Activated naive CD8-positive, alpha-beta T cell treated with anti-CD3 and anti-CD28 coated beads, Interleukin-2, amount 50 U/mL, for 24 hours (primary cell): ENCODE results near the gene GPR132.

Experiments
- ATAC-seq: fragments of 150-1000 bp; cut with Tn5 transposase; one replicate; pipeline ENCODE4 v1.10.0; 2021
- DNase-seq: peaks from one replicate; pipeline ENCODE4 v3.0.0; 2021
- H3K27ac Mint-ChIP-seq: one replicate; pipeline ENCODE4 v1.8.0; 2021; ENCODE audit warnings: mild to moderate bottlenecking, mixed read lengths
- H3K27me3 Mint-ChIP-seq: one replicate; pipeline ENCODE4 v1.8.0; 2021; ENCODE audit warnings: mixed read lengths
- H3K36me3 Mint-ChIP-seq: one replicate; pipeline ENCODE4 v1.8.0; 2021; ENCODE audit warnings: low read depth, mixed read lengths
- H3K4me1 Mint-ChIP-seq: one replicate; pipeline ENCODE4 v1.8.0; 2021; ENCODE audit warnings: mixed read lengths
- H3K4me3 Mint-ChIP-seq: one replicate; pipeline ENCODE4 v1.8.0; 2021; ENCODE audit warnings: mild to moderate bottlenecking, moderate library complexity, mixed read lengths
- H3K9me3 Mint-ChIP-seq: one replicate; pipeline ENCODE4 v1.8.0; 2021; ENCODE audit warnings: mixed read lengths

The GPR132 gene

DNA sequence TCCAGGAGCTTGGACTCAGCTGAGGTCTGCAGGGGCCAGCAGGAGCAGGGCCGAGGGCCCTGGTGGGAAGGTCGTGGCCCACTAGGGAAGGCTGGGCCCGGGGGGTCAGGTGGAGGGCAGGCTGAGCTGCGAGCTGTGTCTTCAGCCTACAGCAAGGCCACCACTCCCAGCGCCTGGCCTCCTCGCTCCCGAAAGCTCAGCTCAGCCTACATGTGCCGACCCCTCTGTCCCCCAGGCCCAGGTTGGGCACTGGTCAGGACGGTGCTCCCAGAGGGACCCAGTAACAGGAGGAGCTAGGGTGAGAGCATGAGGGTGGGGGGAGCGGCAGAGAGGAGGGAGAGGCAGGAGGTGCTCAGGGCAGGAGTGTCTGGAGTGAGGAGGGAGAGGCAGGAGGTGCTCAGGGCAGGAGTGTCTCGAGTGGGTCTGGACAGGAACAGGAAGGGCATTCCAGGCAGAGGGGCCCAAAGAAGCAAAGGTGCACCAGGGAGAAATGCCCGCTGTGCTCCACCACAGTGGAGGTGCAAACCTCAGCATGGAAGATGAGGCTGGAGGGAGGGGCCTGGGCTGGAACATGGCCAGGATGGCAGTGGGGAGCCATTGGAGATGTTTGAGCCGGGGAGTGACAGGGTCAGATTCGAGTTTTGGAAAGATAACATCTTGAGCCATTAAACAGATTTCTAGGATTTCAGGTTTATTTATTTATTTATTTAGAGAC, 29.1 kb upstream of the GPR132 start:
- no peak for ATAC-seq

GRCh38 chr14:105093431-105094192, 28.4 kb upstream of the GPR132 start:
- Mint-ChIP-seq H3K4me3 (peak overlapping the region; percentile 64), H3K27ac (no peak overlapping the region), H3K27me3 (peaks cover 3% of the 10 kb centered on the region), H3K9me3 (no peaks in the 10 kb centered on the region), H3K36me3 (no peaks in the 10 kb centered on the region), H3K4me1 (peaks cover 12% of the 10 kb centered on the region)
- ATAC-seq: peak; percentile 72
- peak; percentile 88 for DNase-seq

More for the DNA sequence above, 29.1 kb upstream of the GPR132 start:
- H3K27ac Mint-ChIP-seq: no peak overlapping the region
- no peak for DNase-seq
- no peaks in the 10 kb centered on the region for H3K9me3 Mint-ChIP-seq
- peaks cover 12% of the 10 kb centered on the region for H3K4me1 Mint-ChIP-seq
- no peaks in the 10 kb centered on the region for H3K36me3 Mint-ChIP-seq
- peaks cover 6% of the 10 kb centered on the region for H3K27me3 Mint-ChIP-seq
- H3K4me3 Mint-ChIP-seq: peak overlapping the region; percentile 64

GRCh38 chr14:105093038-105093430, 27.8 kb upstream of the GPR132 start:
- no peaks in the 10 kb centered on the region for H3K9me3 Mint-ChIP-seq
- ATAC-seq (peak; percentile 23), DNase-seq (peak; percentile 70)
- H3K4me3 Mint-ChIP-seq: peak overlapping the region; percentile 67
- H3K27me3 Mint-ChIP-seq: peaks cover 5% of the 10 kb centered on the region
- no peak overlapping the region for H3K27ac Mint-ChIP-seq
- H3K4me1 Mint-ChIP-seq: peaks cover 15% of the 10 kb centered on the region
- no peaks in the 10 kb centered on the region for H3K36me3 Mint-ChIP-seq

DNA sequence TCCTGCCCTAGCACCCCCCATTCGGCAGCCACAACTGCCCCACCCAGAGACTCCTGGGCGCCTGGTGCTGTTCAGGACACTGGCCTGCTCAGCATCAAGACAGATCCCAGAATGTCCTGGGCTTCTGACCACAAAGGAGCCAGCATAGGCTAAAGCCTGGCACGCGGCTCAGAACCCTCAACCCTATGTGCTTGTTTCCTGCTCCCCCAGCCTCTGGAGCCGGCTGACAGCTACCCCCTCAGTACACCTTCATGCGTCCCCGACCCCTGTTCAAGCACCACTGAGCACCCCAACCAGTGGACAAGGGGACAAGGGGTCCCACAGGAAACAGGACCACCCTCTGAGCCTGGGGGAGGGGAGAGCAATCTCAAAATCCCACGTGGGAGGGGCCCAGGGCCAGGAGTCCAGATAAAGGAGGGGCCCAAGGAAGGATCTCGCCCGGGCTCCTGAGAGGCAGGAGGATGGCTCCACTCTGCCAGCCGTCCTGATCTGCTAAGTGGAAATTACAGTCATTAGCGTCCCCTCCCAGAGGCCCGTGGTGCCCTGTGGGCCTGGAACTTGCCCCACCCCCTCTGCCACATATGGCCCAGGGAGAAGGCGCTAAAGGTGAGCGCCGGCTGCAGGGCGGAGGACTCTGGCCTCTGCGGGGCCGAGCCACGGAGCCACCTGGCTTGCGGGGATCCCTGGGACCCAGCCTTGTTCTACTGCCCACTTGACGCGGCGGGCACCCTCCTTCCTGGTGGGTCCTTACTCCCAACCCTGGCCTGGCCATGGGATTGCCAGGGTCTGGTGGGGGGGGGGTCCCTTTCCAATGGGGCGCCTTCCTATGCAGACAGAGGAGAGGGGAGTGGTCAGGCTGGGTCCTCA, 27.2 kb upstream of the GPR132 start:
- peaks cover 5% of the 10 kb centered on the region for H3K27me3 Mint-ChIP-seq
- ATAC-seq (no peak), DNase-seq (no peak)
- no peaks in the 10 kb centered on the region for H3K9me3 Mint-ChIP-seq
- peaks cover 18% of the 10 kb centered on the region for H3K4me1 Mint-ChIP-seq
- no peaks in the 10 kb centered on the region for H3K36me3 Mint-ChIP-seq
- H3K4me3 Mint-ChIP-seq: peak overlapping the region; percentile 67
- no peak overlapping the region for H3K27ac Mint-ChIP-seq

DNA sequence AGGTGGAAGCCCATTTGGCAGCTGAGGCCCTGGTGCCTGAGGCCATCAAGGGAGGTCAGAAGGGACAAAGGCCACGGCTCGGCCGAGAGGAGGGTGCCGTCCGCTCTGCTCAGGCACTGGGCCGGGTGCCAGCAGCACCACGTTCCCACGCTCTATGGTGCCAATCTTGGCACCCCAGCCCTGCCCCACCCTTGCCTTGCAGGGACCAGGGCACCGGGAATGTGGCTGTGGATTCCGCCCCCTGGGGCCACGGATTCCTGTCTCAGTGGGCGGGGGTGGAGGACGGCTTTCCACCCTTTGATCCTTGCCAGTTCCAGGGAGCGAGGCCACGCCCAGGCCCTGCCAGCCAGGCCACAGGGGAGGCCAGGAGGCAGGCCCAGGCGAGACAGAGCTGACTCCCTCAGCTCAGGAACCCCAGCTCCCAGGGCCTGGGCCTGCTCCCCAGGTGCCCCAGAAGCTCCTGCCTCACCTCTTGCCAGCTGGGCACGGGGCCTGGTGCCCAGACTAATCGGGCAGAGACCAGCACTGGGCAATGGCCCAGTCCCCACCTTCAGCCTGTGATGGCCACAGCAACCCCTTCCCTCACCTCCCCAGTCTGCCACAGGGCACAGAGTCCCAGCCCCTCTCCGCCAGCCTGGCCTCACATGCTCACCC, 26.4 kb upstream of the GPR132 start:
- H3K27ac Mint-ChIP-seq: no peak overlapping the region
- H3K4me3 Mint-ChIP-seq: no peak overlapping the region
- DNase-seq (no peak), ATAC-seq (no peak)
- peaks cover 21% of the 10 kb centered on the region for H3K4me1 Mint-ChIP-seq
- no peaks in the 10 kb centered on the region for H3K36me3 Mint-ChIP-seq
- H3K27me3 Mint-ChIP-seq: peaks cover 5% of the 10 kb centered on the region
- no peaks in the 10 kb centered on the region for H3K9me3 Mint-ChIP-seq

DNA sequence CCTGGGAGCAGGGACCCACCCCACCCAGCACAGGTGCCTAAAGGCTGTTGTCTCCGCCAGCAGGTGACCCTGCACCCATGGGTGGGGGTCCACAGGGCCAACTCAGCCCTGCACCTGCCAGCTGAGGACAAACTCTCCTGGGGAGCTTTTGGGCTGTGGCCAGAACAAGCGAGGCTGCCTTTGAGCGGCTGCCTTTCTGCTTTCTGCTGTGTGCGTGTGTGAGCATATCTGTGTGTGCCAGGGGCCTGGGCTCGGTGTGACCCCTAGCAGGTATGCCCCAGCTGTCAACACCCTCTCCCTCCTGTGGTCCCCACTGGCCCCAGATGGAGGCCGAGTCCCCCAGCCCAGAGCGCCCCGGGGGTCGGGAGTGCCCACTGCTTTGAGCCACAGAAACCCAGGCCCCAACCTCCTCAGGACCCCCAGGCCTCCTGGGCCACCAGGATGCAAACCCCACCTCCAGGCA, 25.9 kb upstream of the GPR132 start:
- H3K27ac Mint-ChIP-seq: no peak overlapping the region
- DNase-seq (no peak), ATAC-seq (no peak)
- H3K4me1 Mint-ChIP-seq: peaks cover 25% of the 10 kb centered on the region
- H3K4me3 Mint-ChIP-seq: no peak overlapping the region
- H3K36me3 Mint-ChIP-seq: no peaks in the 10 kb centered on the region
- H3K27me3 Mint-ChIP-seq: peaks cover 3% of the 10 kb centered on the region
- no peaks in the 10 kb centered on the region for H3K9me3 Mint-ChIP-seq

DNA sequence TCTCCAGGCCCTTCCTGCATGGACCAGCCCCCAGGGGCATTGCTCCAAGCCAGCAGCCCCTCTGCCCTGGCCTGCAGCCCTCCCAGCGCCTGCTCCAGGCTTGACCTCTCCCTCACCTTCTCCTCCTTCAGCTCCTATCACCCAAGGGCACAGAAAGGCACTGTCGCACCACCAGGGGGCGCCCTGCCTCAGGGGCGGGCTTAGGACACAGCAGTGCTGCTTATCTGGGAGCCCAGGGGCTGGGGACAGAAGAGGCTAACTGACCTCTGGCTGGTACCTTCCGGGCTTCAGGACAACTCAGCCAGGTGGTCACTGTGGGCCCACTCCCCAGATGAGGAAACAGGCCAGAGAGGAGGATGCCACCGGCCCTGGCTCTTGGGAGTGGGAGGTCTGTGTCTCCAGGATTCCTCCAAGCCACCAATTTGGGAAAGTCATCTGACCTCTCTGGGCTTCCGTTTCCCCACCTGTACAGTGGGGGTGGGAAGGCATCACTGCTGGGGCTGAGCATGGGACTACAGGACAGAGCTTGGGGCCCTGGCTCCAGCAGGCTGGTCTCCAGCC, 25.3 kb upstream of the GPR132 start:
- DNase-seq (peak; percentile 95), ATAC-seq (peak; percentile 48)
- no peaks in the 10 kb centered on the region for H3K36me3 Mint-ChIP-seq
- no peaks in the 10 kb centered on the region for H3K9me3 Mint-ChIP-seq
- H3K4me1 Mint-ChIP-seq: peaks cover 31% of the 10 kb centered on the region
- H3K27ac Mint-ChIP-seq: no peak overlapping the region
- peaks cover 3% of the 10 kb centered on the region for H3K27me3 Mint-ChIP-seq
- no peak overlapping the region for H3K4me3 Mint-ChIP-seq

DNA sequence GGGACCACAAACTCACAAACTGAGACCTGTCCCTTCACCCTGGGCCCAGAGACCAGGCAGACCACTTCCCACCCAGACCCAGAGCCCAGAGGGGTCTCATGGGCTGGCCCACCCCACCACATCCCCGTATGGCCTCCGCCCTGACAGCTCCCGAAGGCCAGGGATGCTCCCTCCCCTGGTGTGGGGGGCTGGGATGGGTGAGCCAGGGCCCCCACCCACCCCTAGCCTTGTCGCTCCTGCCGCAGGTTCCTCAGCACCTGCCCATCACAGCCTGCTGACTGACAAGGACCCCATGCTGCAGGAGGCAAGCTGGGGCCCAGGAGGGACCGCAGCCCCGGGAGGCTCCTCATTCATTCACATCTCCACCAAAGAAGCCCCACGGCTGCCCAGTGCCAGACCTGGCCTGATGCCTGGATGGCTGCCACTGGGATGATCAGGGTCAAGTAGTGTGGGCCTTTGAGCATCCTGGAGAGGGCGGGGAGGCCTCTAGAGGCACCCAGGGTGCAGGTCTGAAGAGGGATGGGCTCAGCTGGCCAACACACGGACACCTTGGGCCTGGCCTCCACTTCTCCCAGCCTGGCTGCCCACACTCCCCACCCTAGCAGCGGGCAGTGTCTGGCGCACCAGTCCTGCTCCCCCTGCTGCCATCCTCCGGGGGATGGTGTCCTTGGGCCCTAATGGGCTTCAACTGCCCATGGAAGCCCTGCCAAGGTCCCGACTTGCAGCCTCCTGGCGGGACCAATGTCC, 24.7 kb upstream of the GPR132 start:
- no peak for ATAC-seq
- Mint-ChIP-seq H3K27ac (no peak overlapping the region), H3K27me3 (peaks cover 3% of the 10 kb centered on the region), H3K36me3 (no peaks in the 10 kb centered on the region), H3K4me1 (peaks cover 32% of the 10 kb centered on the region), H3K4me3 (no peak overlapping the region), H3K9me3 (no peaks in the 10 kb centered on the region)
- no peak for DNase-seq

- Mint-ChIP-seq H3K9me3 (no peaks in the 10 kb centered on the region), H3K4me1 (peaks cover 25% of the 10 kb centered on the region)
Observed at GRCh38 chr14:105088812-105089745, 23.8 kb upstream of the GPR132 start.

GRCh38 chr14:105087963-105088811, 23.0 kb upstream of the GPR132 start:
- ATAC-seq: no peak
- peak overlapping the region; percentile 59 for H3K4me3 Mint-ChIP-seq
- H3K27ac Mint-ChIP-seq: no peak overlapping the region
- DNase-seq: no peak
- peaks cover 23% of the 10 kb centered on the region for H3K4me1 Mint-ChIP-seq
- no peaks in the 10 kb centered on the region for H3K9me3 Mint-ChIP-seq
- H3K27me3 Mint-ChIP-seq: peaks cover 3% of the 10 kb centered on the region
- H3K36me3 Mint-ChIP-seq: no peaks in the 10 kb centered on the region

More at GRCh38 chr14:105088812-105089745, 23.8 kb upstream of the GPR132 start:
- no peak for DNase-seq
- H3K36me3 Mint-ChIP-seq: no peaks in the 10 kb centered on the region
- ATAC-seq: no peak
- H3K27me3 Mint-ChIP-seq: peaks cover 3% of the 10 kb centered on the region
- H3K27ac Mint-ChIP-seq: no peak overlapping the region
- H3K4me3 Mint-ChIP-seq: no peak overlapping the region

DNA sequence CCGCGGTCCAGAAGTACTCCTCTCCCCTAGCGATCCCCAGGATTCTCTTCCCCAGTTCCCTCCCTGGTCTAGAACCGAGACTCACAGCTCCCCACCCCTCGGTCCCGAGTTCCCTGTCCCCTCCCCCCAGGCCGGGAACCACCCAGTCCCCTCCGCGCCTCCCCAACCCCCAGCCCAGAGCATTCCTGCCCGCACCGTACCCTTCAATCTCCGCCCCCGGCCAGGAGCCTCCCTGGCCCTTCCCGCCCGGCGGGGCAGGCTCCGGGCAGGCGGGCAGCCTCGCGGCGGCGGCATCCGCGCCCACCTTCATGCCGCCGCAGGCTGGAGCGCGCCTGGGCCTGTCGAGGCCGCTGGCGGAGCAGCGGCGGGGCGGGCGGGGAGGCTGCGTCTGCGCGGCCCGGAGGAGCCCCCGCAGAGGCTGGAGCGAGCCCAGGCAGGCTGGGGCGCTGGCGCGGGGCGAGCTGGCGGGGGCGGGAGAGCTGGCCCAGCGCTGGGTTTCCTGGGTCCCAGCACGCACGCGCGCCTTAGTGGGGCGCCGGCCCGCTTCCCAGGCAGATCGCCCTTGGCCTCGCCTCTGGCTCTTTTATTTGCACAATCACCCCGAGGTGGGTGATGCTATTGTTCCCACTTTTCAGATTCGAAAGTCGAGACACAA, 22.2 kb upstream of the GPR132 start:
- ATAC-seq (peak; percentile 12), DNase-seq (peak; percentile 48)
- Mint-ChIP-seq H3K27ac (no peak overlapping the region), H3K4me3 (peak overlapping the region; percentile 70), H3K27me3 (peaks cover 3% of the 10 kb centered on the region), H3K36me3 (no peaks in the 10 kb centered on the region), H3K9me3 (no peaks in the 10 kb centered on the region), H3K4me1 (peaks cover 21% of the 10 kb centered on the region)
